ENCODE data around the gene NME7. TPM values are rescaled to one million over a fixed set of nuclear protein-coding genes. Genes with fewer than 3 reads are reported as not detected.

Gene NME7
- total RNA-seq, 1 donor from 2014 or later: 18.6 TPM

GRCh38 chr1:169330927-169331326 is 36.7 kb downstream of the NME7 start:
- H3K4me1 Mint-ChIP-seq (ENCODE audit: low read depth, unreplicated experiment): no peaks in the 10 kb centered on the region
- peaks cover 1% of the 10 kb centered on the region for H3K27me3 Mint-ChIP-seq (ENCODE audit: unreplicated experiment)
- no peak overlapping the region for H3K4me3 Mint-ChIP-seq (ENCODE audit: unreplicated experiment)
- no peak for TF ChIP-seq CTCF (IDR thresholded peaks at IDR 0.05; ENCODE audit: partially characterized antibody, unreplicated experiment)
- peaks cover 6% of the 10 kb centered on the region for H3K9me3 Mint-ChIP-seq (ENCODE audit: unreplicated experiment)
- H3K36me3 Mint-ChIP-seq (ENCODE audit: unreplicated experiment): peaks cover 20% of the 10 kb centered on the region
- H3K27ac Mint-ChIP-seq (ENCODE audit: unreplicated experiment): no peak overlapping the region
- DNase-seq: no peak

DNA sequence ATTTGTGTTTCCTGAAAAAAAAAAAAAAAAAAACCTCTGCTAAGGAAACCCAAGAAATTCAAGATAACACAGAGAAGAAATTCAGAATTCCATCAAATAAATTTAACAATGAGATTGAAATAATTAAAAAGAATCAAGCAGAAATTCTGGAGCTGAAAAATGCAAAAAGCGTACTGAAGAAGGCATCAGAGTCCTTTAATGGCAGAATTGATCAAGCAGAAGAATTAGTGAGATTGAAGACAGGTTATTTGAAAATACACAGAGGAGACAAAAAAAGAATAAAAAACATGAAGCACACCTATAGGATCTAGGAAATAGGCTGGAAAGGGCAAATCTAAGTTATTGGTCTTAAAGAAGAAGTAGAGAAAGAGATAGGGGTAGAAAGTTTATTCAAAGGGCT is 38.2 kb downstream of the NME7 start:
- Mint-ChIP-seq H3K4me1 (ENCODE audit: low read depth, unreplicated experiment) (peaks cover 7% of the 10 kb centered on the region), H3K4me3 (ENCODE audit: unreplicated experiment) (no peak overlapping the region), H3K27me3 (ENCODE audit: unreplicated experiment) (peaks cover 1% of the 10 kb centered on the region), H3K36me3 (ENCODE audit: unreplicated experiment) (peaks cover 12% of the 10 kb centered on the region), H3K9me3 (ENCODE audit: unreplicated experiment) (no peaks in the 10 kb centered on the region), H3K27ac (ENCODE audit: unreplicated experiment) (no peak overlapping the region)
- TF ChIP-seq CTCF (IDR thresholded peaks at IDR 0.05; ENCODE audit: partially characterized antibody, unreplicated experiment): no peak
- no peak for DNase-seq

- DNase-seq: no peak
- Mint-ChIP-seq H3K4me1 (ENCODE audit: low read depth, unreplicated experiment) (peaks cover 12% of the 10 kb centered on the region), H3K27ac (ENCODE audit: unreplicated experiment) (no peak overlapping the region), H3K4me3 (ENCODE audit: unreplicated experiment) (no peak overlapping the region), H3K36me3 (ENCODE audit: unreplicated experiment) (peaks cover 12% of the 10 kb centered on the region), H3K27me3 (ENCODE audit: unreplicated experiment) (peaks cover 1% of the 10 kb centered on the region), H3K9me3 (ENCODE audit: unreplicated experiment) (no peaks in the 10 kb centered on the region)
- TF ChIP-seq CTCF (IDR thresholded peaks at IDR 0.05; ENCODE audit: partially characterized antibody, unreplicated experiment): no peak
These were observed 39.7 kb downstream of the NME7 start for GRCh38 chr1:169327875-169328274.

DNA sequence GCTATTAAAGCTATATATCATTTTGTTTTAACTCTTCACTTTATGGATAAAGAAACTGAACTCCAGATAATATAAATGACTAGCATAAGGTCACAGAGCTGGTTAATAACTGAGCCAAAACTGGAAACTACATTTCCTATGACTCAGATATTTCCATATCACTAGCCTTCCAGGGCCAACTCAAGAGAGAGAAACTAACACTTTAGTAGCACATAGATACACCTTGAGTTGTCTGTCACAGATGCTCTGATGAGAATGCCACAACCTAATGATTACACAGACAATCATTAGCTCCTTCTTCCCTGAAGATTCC is 40.7 kb downstream of the NME7 start:
- peaks cover 12% of the 10 kb centered on the region for H3K36me3 Mint-ChIP-seq (ENCODE audit: unreplicated experiment)
- no peak for DNase-seq
- H3K27ac Mint-ChIP-seq (ENCODE audit: unreplicated experiment): no peak overlapping the region
- peaks cover 13% of the 10 kb centered on the region for H3K4me1 Mint-ChIP-seq (ENCODE audit: low read depth, unreplicated experiment)
- no peak for TF ChIP-seq CTCF (IDR thresholded peaks at IDR 0.05; ENCODE audit: partially characterized antibody, unreplicated experiment)
- H3K27me3 Mint-ChIP-seq (ENCODE audit: unreplicated experiment): peaks cover 1% of the 10 kb centered on the region
- no peak overlapping the region for H3K4me3 Mint-ChIP-seq (ENCODE audit: unreplicated experiment)
- H3K9me3 Mint-ChIP-seq (ENCODE audit: unreplicated experiment): no peaks in the 10 kb centered on the region

GRCh38 chr1:169326261-169326955 is 41.2 kb downstream of the NME7 start:
- Mint-ChIP-seq H3K27me3 (ENCODE audit: unreplicated experiment) (peaks cover 1% of the 10 kb centered on the region), H3K4me1 (ENCODE audit: low read depth, unreplicated experiment) (peaks cover 15% of the 10 kb centered on the region), H3K36me3 (ENCODE audit: unreplicated experiment) (peaks cover 12% of the 10 kb centered on the region), H3K9me3 (ENCODE audit: unreplicated experiment) (no peaks in the 10 kb centered on the region), H3K4me3 (ENCODE audit: unreplicated experiment) (no peak overlapping the region), H3K27ac (ENCODE audit: unreplicated experiment) (no peak overlapping the region)
- DNase-seq: no peak
- no peak for TF ChIP-seq CTCF (IDR thresholded peaks at IDR 0.05; ENCODE audit: partially characterized antibody, unreplicated experiment)

All from glutamatergic neuron (in vitro differentiated cells).